Stimulated activated CD4-positive, alpha-beta T cell treated with anti-CD3 and anti-CD28 coated beads, Interleukin-1b, Interleukin-23, amount 100 ng/mL, for 48 hours (primary cell): ENCODE measurements around the gene LDLRAD3.

ENCODE experiments used
- DNase-seq: peaks from one replicate; pipeline ENCODE4 v3.0.0-alpha.2; 2020

Gene LDLRAD3

GRCh38 chr11:36224209-36224882 is 280.5 kb downstream of the LDLRAD3 start:
- no peak for DNase-seq

DNA sequence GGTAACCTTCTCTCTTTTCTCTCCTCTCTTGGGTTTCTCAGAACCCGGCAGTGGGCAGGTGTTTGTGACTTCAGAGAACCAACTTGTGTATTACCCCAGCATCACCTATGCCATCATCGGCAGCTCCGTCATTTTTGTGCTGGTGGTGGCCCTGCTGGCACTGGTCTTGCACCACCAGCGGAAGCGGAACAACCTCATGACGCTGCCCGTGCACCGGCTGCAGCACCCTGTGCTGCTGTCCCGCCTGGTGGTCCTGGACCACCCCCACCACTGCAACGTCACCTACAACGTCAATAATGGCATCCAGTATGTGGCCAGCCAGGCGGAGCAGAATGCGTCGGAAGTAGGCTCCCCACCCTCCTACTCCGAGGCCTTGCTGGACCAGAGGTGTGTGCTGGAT is 283.2 kb downstream of the LDLRAD3 start:
- DNase-seq = no peak

DNA sequence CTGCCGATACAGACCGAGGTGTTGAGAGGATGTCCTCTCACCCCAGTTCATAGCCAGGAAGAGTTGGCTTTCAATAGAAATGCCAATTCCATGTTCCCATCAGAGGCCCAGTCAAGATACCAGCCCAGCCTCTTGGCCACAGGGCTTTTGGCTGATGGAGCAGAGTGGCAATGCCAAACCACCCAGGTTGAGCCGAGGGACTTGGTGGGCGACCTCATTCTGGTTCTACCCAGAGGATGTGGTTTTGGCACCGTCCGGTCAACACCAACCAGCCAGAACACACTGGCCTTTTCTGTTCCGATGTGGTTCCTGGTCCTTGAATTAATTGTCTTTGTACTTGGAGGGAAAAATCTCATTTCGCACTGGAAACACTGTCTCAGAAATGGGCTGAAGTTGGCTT is 284.8 kb downstream of the LDLRAD3 start:
- DNase-seq = no peak

- DNase-seq = no peak
Measured at GRCh38 chr11:36229091-36229705, 285.3 kb downstream of the LDLRAD3 start.

- no peak for DNase-seq
Measured at GRCh38 chr11:36230779-36231699, 287.2 kb downstream of the LDLRAD3 start.

GRCh38 chr11:36233204-36233603 is 289.3 kb downstream of the LDLRAD3 start:
- DNase-seq = no peak

DNA sequence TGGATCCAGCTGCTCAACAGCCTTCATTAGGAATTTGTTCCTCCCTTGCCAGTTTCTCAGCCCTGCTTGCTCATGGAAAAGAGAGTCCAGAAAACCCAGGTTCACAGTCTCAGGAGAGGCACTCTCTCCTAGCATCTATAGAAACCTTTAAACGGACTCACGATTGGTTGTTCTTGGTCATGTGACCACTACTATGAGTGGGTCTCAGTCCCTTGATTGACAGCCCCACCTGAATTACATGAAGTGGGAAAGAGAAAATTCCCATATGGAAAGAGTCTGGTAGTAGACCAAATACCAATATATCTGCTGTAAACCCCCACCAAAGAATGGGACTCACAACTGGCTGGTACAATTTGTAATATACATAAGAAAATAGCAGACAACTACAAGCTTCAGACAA is 291.0 kb downstream of the LDLRAD3 start:
- no peak for DNase-seq

GRCh38 chr11:36235750-36236149 is 291.9 kb downstream of the LDLRAD3 start:
- no peak for DNase-seq

- DNase-seq = no peak
Measured at GRCh38 chr11:36237391-36237790, 293.5 kb downstream of the LDLRAD3 start.

DNA sequence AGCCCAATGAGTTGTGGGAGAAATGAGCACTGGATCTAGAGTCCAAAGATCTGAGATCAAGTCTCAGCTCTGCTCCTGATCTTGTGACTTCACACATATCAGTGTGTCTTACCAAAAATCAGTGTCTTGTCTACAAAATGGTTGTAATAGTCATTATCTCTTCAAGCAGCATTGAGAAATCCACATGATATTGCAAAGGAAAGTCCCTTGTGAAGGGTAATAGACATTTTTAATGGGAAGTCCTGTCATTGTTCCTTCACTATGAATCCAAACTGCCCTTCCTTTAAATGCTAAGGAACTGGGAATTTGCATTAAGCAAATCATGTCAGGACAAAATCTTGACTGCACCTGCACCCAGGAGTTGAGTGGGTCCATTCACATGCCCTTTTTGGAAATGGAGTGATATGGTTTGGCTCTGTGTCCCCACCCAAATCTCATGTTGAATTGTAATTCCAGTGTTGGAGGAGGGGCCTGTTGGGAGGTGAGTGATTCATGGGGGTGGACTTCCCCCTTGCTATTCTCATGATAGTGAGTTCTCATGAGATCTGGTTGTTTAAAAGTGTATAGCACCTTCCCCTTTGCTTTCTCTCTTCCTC is 294.3 kb downstream of the LDLRAD3 start:
- no peak for DNase-seq

DNA sequence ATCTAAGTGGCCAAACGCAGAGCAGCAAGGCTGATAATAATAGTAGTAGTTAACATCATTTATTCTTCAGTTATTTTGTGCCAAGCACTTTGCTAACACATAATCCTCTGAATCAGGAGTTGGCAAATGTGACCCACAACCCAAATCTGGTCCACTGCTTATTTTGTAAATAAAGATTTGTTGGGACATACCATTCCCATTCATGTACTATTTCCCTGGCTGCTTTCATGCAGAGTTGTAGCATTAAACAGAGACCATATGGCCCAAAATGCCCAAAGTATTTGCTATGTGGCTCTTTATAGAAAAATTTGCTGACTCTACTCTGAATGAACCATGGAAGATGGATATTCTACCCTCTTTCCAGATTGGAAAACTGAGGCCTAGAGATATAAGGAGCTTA is 295.0 kb downstream of the LDLRAD3 start:
- DNase-seq = no peak

DNA sequence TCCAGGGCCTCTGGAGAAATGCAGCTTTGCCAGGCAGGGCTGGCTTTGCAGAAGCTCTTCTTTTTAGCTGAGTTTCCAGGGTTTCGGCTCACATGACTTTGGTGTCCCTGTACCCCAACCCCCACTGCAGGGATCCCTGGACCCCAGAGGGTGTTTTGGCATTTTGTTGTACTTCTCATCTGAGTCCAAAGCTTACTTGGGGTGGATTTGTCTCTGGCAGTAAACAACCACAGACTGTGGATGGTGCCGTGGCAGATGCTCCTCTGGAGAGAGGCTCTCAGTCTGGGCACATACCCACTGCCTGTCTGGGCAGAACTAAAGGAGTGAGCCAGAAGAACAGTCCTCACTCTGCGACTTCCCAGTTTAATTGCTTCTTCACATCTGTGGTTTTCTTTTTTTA is 295.8 kb downstream of the LDLRAD3 start:
- no peak for DNase-seq

DNA sequence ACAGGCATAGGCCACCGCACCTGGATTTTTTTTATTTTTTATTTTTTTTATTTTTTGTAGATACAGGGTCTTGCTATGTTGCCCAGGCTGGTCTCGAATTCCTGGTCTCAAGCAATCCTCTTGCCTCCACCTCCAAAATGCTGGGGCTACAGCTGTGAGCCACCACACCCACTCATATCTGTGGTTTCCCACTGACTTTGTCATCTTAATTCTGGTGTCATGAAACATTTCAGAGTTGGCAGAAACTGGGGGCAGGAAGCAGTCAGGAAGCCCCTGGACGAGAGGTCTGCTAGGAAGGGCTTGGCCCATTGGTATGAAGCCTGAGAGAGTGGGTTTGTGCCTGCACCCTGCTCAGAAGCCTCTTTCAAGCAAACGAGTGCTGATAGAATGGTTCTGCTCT is 296.3 kb downstream of the LDLRAD3 start:
- no peak for DNase-seq

GRCh38 chr11:36240801-36241200 is 296.9 kb downstream of the LDLRAD3 start:
- DNase-seq = no peak

- DNase-seq = no peak
Measured at GRCh38 chr11:36241497-36241896, 297.6 kb downstream of the LDLRAD3 start.

DNA sequence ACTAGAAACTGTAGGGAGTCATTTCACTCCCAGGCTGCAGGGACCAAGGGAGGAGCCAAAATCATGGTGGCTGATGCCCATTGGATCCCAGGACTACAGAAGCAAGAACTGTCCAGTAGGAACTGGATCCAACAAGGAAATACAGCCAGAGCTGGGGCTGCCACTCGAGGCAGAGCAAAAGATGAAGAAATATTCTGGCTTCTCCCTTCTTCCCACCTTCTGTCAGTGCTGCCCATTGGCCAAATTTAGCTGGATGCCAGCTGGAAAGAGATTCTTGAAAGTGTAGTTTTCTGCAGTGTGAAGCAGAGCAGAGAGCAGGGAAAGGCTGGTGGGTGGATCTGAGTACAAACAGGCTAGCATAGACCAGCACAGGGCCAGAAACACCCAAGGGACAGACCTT is 299.8 kb downstream of the LDLRAD3 start:
- DNase-seq = no peak

DNA sequence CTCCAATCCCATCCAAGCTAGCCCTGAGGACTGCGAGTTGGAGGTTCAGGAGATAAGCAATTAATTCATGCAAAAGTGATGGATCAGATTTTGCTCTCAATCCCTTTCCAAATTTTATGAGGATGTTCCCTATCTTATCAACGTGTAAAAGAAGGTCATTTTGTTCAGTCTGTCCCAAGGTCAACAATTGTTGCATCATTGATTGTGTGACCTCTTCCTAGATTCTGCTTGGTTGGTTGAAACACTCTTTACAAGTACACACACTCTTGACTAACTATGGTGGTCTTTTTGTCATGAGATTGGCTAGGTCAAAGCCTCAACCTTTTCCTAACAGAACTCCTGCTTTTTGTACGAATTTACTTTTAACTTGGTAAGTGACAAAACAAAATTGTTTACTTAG is 303.6 kb downstream of the LDLRAD3 start:
- DNase-seq = no peak

- no peak for DNase-seq
Measured at GRCh38 chr11:36248436-36248835, 304.6 kb downstream of the LDLRAD3 start.

DNA sequence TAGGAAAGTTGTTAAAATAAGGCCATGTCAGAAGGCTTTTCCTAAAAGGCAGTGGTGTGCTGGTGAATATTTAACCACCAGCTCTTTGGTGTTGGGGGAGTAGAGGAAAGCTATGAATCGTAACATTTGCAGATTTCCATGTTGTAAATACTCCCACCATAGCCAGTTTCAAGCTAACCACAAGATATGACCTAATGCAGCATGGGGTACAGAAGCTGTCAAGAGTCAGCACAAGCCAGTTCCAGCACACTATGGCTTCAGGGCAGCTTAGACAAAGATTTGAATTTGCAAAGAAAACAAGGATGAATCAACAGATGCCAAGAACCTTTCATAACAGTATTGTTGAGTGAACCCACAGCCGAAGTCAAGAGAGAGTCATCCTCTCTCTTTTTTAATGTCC is 305.4 kb downstream of the LDLRAD3 start:
- DNase-seq = peak; percentile 10

GRCh38 chr11:36251823-36252222 is 308.0 kb downstream of the LDLRAD3 start:
- no peak for DNase-seq

DNA sequence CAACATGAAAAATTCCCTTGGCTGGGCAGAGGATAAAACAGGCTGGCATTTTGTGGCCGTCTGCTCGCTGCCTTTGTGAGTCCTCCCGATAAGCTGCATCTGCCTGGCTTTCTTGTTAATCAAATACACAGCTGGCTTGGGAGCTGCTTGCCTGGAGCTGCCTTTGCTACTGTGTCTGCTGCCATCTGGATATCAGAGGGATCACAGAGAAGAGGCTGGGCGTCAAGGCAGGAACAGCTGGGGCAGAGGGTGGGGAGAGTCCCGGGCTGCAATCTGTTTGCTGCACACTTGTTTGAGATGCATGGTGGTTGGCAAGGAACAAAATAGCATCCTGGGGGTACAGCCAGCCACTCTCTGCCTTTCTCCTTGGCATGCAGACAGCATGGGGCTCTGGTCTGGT is 309.4 kb downstream of the LDLRAD3 start:
- no peak for DNase-seq

- no peak for DNase-seq
Measured at GRCh38 chr11:36254713-36255112, 310.9 kb downstream of the LDLRAD3 start.

DNA sequence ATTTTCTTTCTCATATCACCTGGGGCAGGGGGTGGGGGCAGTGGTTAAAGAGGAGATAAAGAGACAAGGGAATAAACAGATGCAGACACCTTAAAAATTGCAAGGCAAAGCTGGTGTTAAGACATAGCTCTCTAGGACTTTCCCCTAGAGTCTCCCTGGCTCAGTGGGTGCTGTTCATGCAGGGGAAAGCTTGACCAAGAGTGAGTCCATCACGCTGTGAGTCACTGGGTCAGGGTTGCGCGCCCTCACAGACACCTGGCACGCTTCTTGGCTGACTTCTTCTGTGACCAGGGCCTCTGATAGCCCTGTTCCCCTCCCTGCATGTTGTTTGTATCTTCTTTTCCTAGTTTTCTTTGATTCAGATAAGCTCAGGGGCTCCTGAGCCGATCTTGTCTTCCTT is 313.5 kb downstream of the LDLRAD3 start:
- DNase-seq = no peak
